DOHH2 (cell line): ENCODE measurements around the gene GREB1L.

Experiments
- EZH2phosphoT487 ChIP-seq: fragments of 200-600 bp; sonication (generic); IDR thresholded peaks from 2 replicates; pipeline ENCODE4 v1.6.1; 2017; ENCODE audit warnings: borderline replicate concordance, mild to moderate bottlenecking, antibody characterized with exemption, low read length, moderate library complexity, mixed read lengths
- TF ChIP-seq, protein P1 (sequence below): fragments of 200-600 bp; sonication (generic); IDR thresholded peaks from one replicate; pipeline ENCODE4 v1.5.1; 2014; ENCODE audit warnings: antibody characterized with exemption, mild to moderate bottlenecking, low read depth, low read length; ENCODE audit not compliant: poor library complexity, severe bottlenecking

GRCh38 chr18:21284540-21284939 lies 42.5 kb downstream of the GREB1L start:
- TF ChIP-seq, protein P1, sequence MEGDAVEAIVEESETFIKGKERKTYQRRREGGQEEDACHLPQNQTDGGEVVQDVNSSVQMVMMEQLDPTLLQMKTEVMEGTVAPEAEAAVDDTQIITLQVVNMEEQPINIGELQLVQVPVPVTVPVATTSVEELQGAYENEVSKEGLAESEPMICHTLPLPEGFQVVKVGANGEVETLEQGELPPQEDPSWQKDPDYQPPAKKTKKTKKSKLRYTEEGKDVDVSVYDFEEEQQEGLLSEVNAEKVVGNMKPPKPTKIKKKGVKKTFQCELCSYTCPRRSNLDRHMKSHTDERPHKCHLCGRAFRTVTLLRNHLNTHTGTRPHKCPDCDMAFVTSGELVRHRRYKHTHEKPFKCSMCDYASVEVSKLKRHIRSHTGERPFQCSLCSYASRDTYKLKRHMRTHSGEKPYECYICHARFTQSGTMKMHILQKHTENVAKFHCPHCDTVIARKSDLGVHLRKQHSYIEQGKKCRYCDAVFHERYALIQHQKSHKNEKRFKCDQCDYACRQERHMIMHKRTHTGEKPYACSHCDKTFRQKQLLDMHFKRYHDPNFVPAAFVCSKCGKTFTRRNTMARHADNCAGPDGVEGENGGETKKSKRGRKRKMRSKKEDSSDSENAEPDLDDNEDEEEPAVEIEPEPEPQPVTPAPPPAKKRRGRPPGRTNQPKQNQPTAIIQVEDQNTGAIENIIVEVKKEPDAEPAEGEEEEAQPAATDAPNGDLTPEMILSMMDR: no peak
- TF ChIP-seq EZH2phosphoT487: no peak
